Fibroblast of lung (primary cell): ENCODE data around the gene SPARC. TPM values are rescaled to one million over a fixed set of nuclear protein-coding genes. Genes with fewer than 3 reads are reported as not detected.

Experiments used
- DNase-seq, 2 donors: peaks; one replicate each; pipeline versions ENCODE4 v3.0.0 to v3.0.0-alpha.2; 2010; ENCODE audit warnings: low read depth in 2 of 2
- H2AFZ ChIP-seq: 2 replicates; pipeline ENCODE4 v1.5.1; 2012; ENCODE audit warnings: low read length, control low read depth, inconsistent platforms
- H3K27ac ChIP-seq: 2 replicates; pipeline ENCODE4 v1.5.1; 2011; ENCODE audit warnings: low read length, control low read depth; ENCODE audit not compliant: insufficient read depth
- H3K27me3 ChIP-seq: 2 replicates; pipeline ENCODE4 v1.5.1; 2011; ENCODE audit warnings: mild to moderate bottlenecking, low read length; ENCODE audit not compliant: control insufficient read depth, insufficient read depth
- H3K36me3 ChIP-seq: 2 replicates; pipeline ENCODE4 v1.5.1; 2011; ENCODE audit warnings: low read length; ENCODE audit not compliant: control insufficient read depth, insufficient read depth
- H3K4me1 ChIP-seq: 2 replicates; pipeline ENCODE4 v1.5.1; 2011; ENCODE audit warnings: low read length; ENCODE audit not compliant: control insufficient read depth, insufficient read depth; ENCODE audit errors: extremely low read depth
- H3K4me2 ChIP-seq: 2 replicates; pipeline ENCODE4 v1.5.1; 2011; ENCODE audit warnings: low read length, control low read depth; ENCODE audit not compliant: insufficient read depth; ENCODE audit errors: extremely low read depth
- H3K4me3 ChIP-seq, 4 experiments: fragments of 200-600 bp in 1 of 4; sonication (generic) in 1 of 4; replicated peaks in 1 of 4; 2 replicates each; pipeline ENCODE4 v1.5.1; 2011 to 2016; ENCODE audit warnings: low read length in 4 of 4, low read depth in 3 of 4, mild to moderate bottlenecking in 3 of 4, control low read depth in 2 of 4, inconsistent platforms in 1 of 4, mixed read lengths in 1 of 4; ENCODE audit not compliant: insufficient read depth in 1 of 4; ENCODE audit errors: control extremely low read depth in 1 of 4
- H3K79me2 ChIP-seq: 2 replicates; pipeline ENCODE4 v1.5.1; 2012; ENCODE audit warnings: mild to moderate bottlenecking, low read length, inconsistent platforms; ENCODE audit not compliant: control insufficient read depth, insufficient read depth
- H3K9ac ChIP-seq: 2 replicates; pipeline ENCODE4 v1.5.1; 2011; ENCODE audit warnings: mild to moderate bottlenecking, low read length, control low read depth; ENCODE audit not compliant: insufficient read depth
- H3K9me3 ChIP-seq: 2 replicates; pipeline ENCODE4 v1.5.1; 2012; ENCODE audit warnings: low read depth, low read length; ENCODE audit not compliant: control insufficient read depth, insufficient read depth
- H4K20me1 ChIP-seq: 2 replicates; pipeline ENCODE4 v1.5.1; 2011; ENCODE audit warnings: low read length; ENCODE audit not compliant: control insufficient read depth, insufficient read depth; ENCODE audit errors: extremely low read depth
- CTCF ChIP-seq, 2 donors: IDR thresholded peaks in 1 of 2; conservative IDR thresholded peaks in 1 of 2; 1 replicate in 1 of 2; 2 replicates in 1 of 2; pipeline ENCODE4 v1.5.1; 2011 to 2012; ENCODE audit warnings: low read length in 2 of 2, control low read depth in 1 of 2, inconsistent platforms in 1 of 2, low read depth in 1 of 2, mild to moderate bottlenecking in 1 of 2
- EZH2 ChIP-seq: IDR thresholded peaks from 2 replicates; pipeline ENCODE4 v1.5.1; 2012; ENCODE audit warnings: low read length, control low read depth, mild to moderate bottlenecking; ENCODE audit errors: missing control alignments
- polyA plus RNA-seq, 2 donors: library from polyadenylated mRNA; depleted of rRNA in 1 of 2; stranded (reverse) in 1 of 2; unstranded in 1 of 2; fragments of >200 nt; gene quantifications; 2 replicates each; pipeline ENCODE4 v1.2.1, GENCODE V29; 2011 to 2012; ENCODE audit warnings: missing spikeins in 1 of 2
- total RNA-seq: library from RNA; depleted of rRNA; stranded (reverse); fragments of >200 nt; gene quantifications from 2 replicates; pipeline ENCODE4 v1.2.1, GENCODE V29; 2014

The SPARC gene
- total and polyA plus RNA-seq, 2 donors (not counting 1 experiment from before 2014, with no cell fraction given), result 408 to 6,513 TPM

GRCh38 chr5:151671950-151672349 is 14.8 kb downstream of the SPARC start:
- H3K79me2 ChIP-seq, result peaks cover 83% of the 10 kb centered on the region
- H3K4me3 ChIP-seq, result no peak overlapping the region
- peak overlapping the region; percentile 70 for H3K27ac ChIP-seq
- TF ChIP-seq EZH2 (no peak), CTCF (conservative IDR thresholded peaks at IDR 0.05 in 1 of 2, IDR thresholded peaks at IDR 0.05 in 1 of 2; ENCODE audit: low read depth in 1 of 2, low read length in 2 of 2) (no peak)
- no peaks in the 10 kb centered on the region for H4K20me1 ChIP-seq
- no peak overlapping the region for H3K9ac ChIP-seq
- no peaks in the 10 kb centered on the region for H3K9me3 ChIP-seq
- H3K36me3 ChIP-seq, result peaks cover 67% of the 10 kb centered on the region
- peak in 1 of 2 donors; percentile 78 for DNase-seq
- H2AFZ ChIP-seq, result no peak overlapping the region
- H3K4me1 ChIP-seq, result peaks cover 83% of the 10 kb centered on the region
- H3K4me2 ChIP-seq, result no peak overlapping the region
- no peaks in the 10 kb centered on the region for H3K27me3 ChIP-seq

GRCh38 chr5:151670953-151671636 is 15.6 kb downstream of the SPARC start:
- Histone ChIP-seq H3K27me3 (no peaks in the 10 kb centered on the region), H3K9ac (no peak overlapping the region), H3K9me3 (no peaks in the 10 kb centered on the region), H3K36me3 (peaks cover 70% of the 10 kb centered on the region), H2AFZ (no peak overlapping the region), H3K27ac (peak overlapping the region; percentile 70), H3K4me2 (peak overlapping the region; percentile 23), H3K79me2 (peaks cover 74% of the 10 kb centered on the region), H4K20me1 (peaks cover 1% of the 10 kb centered on the region), H3K4me3 (no peak overlapping the region), H3K4me1 (peaks cover 81% of the 10 kb centered on the region)
- no peak for TF ChIP-seq EZH2
- TF ChIP-seq CTCF (conservative IDR thresholded peaks at IDR 0.05 in 1 of 2, IDR thresholded peaks at IDR 0.05 in 1 of 2; ENCODE audit: low read depth in 1 of 2, low read length in 2 of 2), result no peak
- DNase-seq, result peak in 1 of 2 donors; percentile 53

GRCh38 chr5:151670083-151670686 is 16.5 kb downstream of the SPARC start:
- Histone ChIP-seq H3K4me1 (peaks cover 81% of the 10 kb centered on the region), H3K9me3 (no peaks in the 10 kb centered on the region), H3K27me3 (no peaks in the 10 kb centered on the region), H3K4me3 (no peak overlapping the region), H3K27ac (peak overlapping the region; percentile 70), H2AFZ (no peak overlapping the region), H3K9ac (no peak overlapping the region), H4K20me1 (peaks cover 1% of the 10 kb centered on the region), H3K4me2 (no peak overlapping the region), H3K36me3 (peaks cover 74% of the 10 kb centered on the region), H3K79me2 (peaks cover 65% of the 10 kb centered on the region)
- TF ChIP-seq EZH2 (no peak), CTCF (conservative IDR thresholded peaks at IDR 0.05 in 1 of 2, IDR thresholded peaks at IDR 0.05 in 1 of 2; ENCODE audit: low read depth in 1 of 2, low read length in 2 of 2) (no peak)
- DNase-seq, result peak; percentile 45 to 81
